Loucy (cell line): ENCODE measurements around the gene ITM2B.
A peak's percentile ranks its signal among the peaks of the same experiment; 100 is the strongest.

ENCODE experiments used
- H2AFZ ChIP-seq: fragments of 200-600 bp; sonication (generic); 2 replicates; pipeline ENCODE4 v1.6.0; 2016; ENCODE audit warnings: antibody characterized with exemption, mild to moderate bottlenecking, low read length, moderate library complexity
- H3F3A ChIP-seq: fragments of 200-600 bp; 2 replicates; pipeline ENCODE4 v1.6.0; 2016; ENCODE audit warnings: antibody characterized with exemption, low read depth, mild to moderate bottlenecking
- H3K27me3 ChIP-seq: fragments of 200-600 bp; sonication (generic); 2 replicates; pipeline ENCODE4 v1.6.1; 2014; ENCODE audit warnings: low read length, mild to moderate bottlenecking; ENCODE audit not compliant: insufficient read depth, poor library complexity, severe bottlenecking
- H3K36me3 ChIP-seq: fragments of 200-600 bp; sonication (generic); 2 replicates; pipeline ENCODE4 v1.6.1; 2016; ENCODE audit warnings: low read length; ENCODE audit not compliant: insufficient read depth
- H3K4me1 ChIP-seq: fragments of 200-600 bp; sonication (generic); 2 replicates; pipeline ENCODE4 v1.5.1; 2014; ENCODE audit warnings: low read length, mild to moderate bottlenecking; ENCODE audit not compliant: insufficient read depth, poor library complexity, severe bottlenecking
- H3K4me2 ChIP-seq: fragments of 200-600 bp; sonication (generic); 2 replicates; pipeline ENCODE4 v1.6.0; 2014; ENCODE audit warnings: antibody characterized with exemption, low read length, low read depth, mild to moderate bottlenecking; ENCODE audit not compliant: poor library complexity, severe bottlenecking
- H3K4me3 ChIP-seq: fragments of 200-600 bp; sonication (generic); 2 replicates; pipeline ENCODE4 v1.5.1; 2014; ENCODE audit warnings: low read length, mild to moderate bottlenecking, mixed read lengths; ENCODE audit not compliant: poor library complexity, severe bottlenecking
- H3K79me2 ChIP-seq: fragments of 200-600 bp; sonication (generic); 2 replicates; pipeline ENCODE4 v1.6.1; 2014; ENCODE audit warnings: low read length; ENCODE audit not compliant: insufficient read depth
- H3K9ac ChIP-seq: fragments of 200-600 bp; sonication (generic); 2 replicates; pipeline ENCODE4 v1.6.0; 2014; ENCODE audit warnings: mild to moderate bottlenecking, low read depth, low read length, moderate library complexity; ENCODE audit not compliant: poor library complexity, severe bottlenecking
- H3K9me2 ChIP-seq: fragments of 200-600 bp; sonication (generic); replicated peaks from 2 replicates; pipeline ENCODE4 v1.6.1; 2016; ENCODE audit warnings: low read depth, low read length, mixed read lengths
- H3K9me3 ChIP-seq: fragments of 200-600 bp; sonication (generic); 2 replicates; pipeline ENCODE4 v1.6.1; 2014; ENCODE audit warnings: mild to moderate bottlenecking, antibody characterized with exemption, low read length, low read depth; ENCODE audit not compliant: insufficient read depth
- H4K20me1 ChIP-seq: fragments of 200-600 bp; sonication (generic); 2 replicates; pipeline ENCODE4 v1.6.0; 2014; ENCODE audit warnings: antibody characterized with exemption, low read length, mild to moderate bottlenecking; ENCODE audit not compliant: insufficient read depth, poor library complexity, severe bottlenecking
- CTCF ChIP-seq: fragments of 200-600 bp; sonication (generic); conservative IDR thresholded peaks from 2 replicates; pipeline ENCODE4 v1.5.1; 2014; ENCODE audit warnings: mild to moderate bottlenecking, antibody characterized with exemption, low read length
- EZH2phosphoT487 ChIP-seq: fragments of 200-600 bp; IDR thresholded peaks from 2 replicates; pipeline ENCODE4 v1.6.1; 2018; ENCODE audit warnings: antibody characterized with exemption, mild to moderate bottlenecking, moderate library complexity, borderline replicate concordance

ITM2B gene

GRCh38 chr13:48318377-48318811 is 85.4 kb downstream of the ITM2B start:
- Histone ChIP-seq H3K4me3 (peak overlapping the region; percentile 80), H2AFZ (peak overlapping the region; percentile 22; the same call in 1 of the 2 replicates), H3K4me1 (peaks cover 6% of the 10 kb centered on the region), H3K36me3 (0 out of 2 replicates have a peak, but pooled peaks cover 4% of the 10 kb centered on the region), H3K79me2 (peaks cover 100% of the 10 kb centered on the region), H4K20me1 (peaks cover 15% of the 10 kb centered on the region), H3K27me3 (no peaks in the 10 kb centered on the region), H3K9ac (peak overlapping the region; percentile 92), H3F3A (no peaks in the 10 kb centered on the region; the same call in 1 of the 2 replicates), H3K4me2 (peak overlapping the region; percentile 80), H3K9me3 (peaks cover 10% of the 10 kb centered on the region), H3K9me2 (no peaks in the 10 kb centered on the region)
- TF ChIP-seq CTCF (no peak), EZH2phosphoT487 (no peak)

- peak overlapping the region; percentile 80 for H3K4me3 ChIP-seq
- peak overlapping the region; percentile 92 for H3K9ac ChIP-seq
Measured at GRCh38 chr13:48318821-48319511, 86.0 kb downstream of the ITM2B start.

More at GRCh38 chr13:48318821-48319511, 86.0 kb downstream of the ITM2B start:
- peaks cover 14% of the 10 kb centered on the region for H4K20me1 ChIP-seq
- H3K79me2 ChIP-seq: peaks cover 100% of the 10 kb centered on the region
- peaks cover 4% of the 10 kb centered on the region for H3K4me1 ChIP-seq
- peak overlapping the region; percentile 22; the same call in 1 of the 2 replicates for H2AFZ ChIP-seq
- TF ChIP-seq CTCF (no peak), EZH2phosphoT487 (no peak)
- H3K9me2 ChIP-seq: no peaks in the 10 kb centered on the region
- no peaks in the 10 kb centered on the region; the same call in 1 of the 2 replicates for H3F3A ChIP-seq
- H3K36me3 ChIP-seq: 0 out of 2 replicates have a peak, but pooled peaks cover 4% of the 10 kb centered on the region
- no peaks in the 10 kb centered on the region for H3K27me3 ChIP-seq
- H3K9me3 ChIP-seq: peaks cover 10% of the 10 kb centered on the region
- H3K4me2 ChIP-seq: peak overlapping the region; percentile 80
